SK-N-SH treated with all-trans-retinoic acid at 6 μM for 48 hours (cell line): Measurements from ENCODE around the gene FPGS.
A peak's percentile ranks its signal among the peaks of the same experiment; 100 is the strongest.

Source experiments
- ATAC-seq: fragments of 200-7000 bp; cut with Tn5 transposase; 3 replicates; pipeline ENCODE4 v1.9.1; 2020; ENCODE audit warnings: mild to moderate bottlenecking, moderate library complexity
- ARNTL ChIP-seq: fragments of 450-650 bp; formaldehyde crosslinking; IDR thresholded peaks from 2 replicates; pipeline ENCODE4 v1.5.0; 2020; ENCODE audit warnings: low read depth, mild to moderate bottlenecking, moderate library complexity, borderline replicate concordance
- BACH2 ChIP-seq: fragments of 250-450 bp; sonication (Bioruptor Pico); IDR thresholded peaks from 2 replicates; pipeline ENCODE4 v1.9.0; 2021; ENCODE audit warnings: mild to moderate bottlenecking, borderline replicate concordance
- CREB5 ChIP-seq: fragments of 250-450 bp; sonication (Bioruptor Pico); IDR thresholded peaks from 2 replicates; pipeline ENCODE4 v1.5.1; 2020; ENCODE audit warnings: low read depth, mild to moderate bottlenecking, moderate library complexity
- CSDC2 ChIP-seq: fragments of 250-450 bp; sonication (Bioruptor Pico); IDR thresholded peaks from 2 replicates; pipeline ENCODE4 v1.5.0; 2020; ENCODE audit warnings: mild to moderate bottlenecking, moderate library complexity
- CSRNP3 ChIP-seq: fragments of 250-450 bp; sonication (Bioruptor Pico); IDR thresholded peaks from 2 replicates; pipeline ENCODE4 v1.5.1; 2021; ENCODE audit warnings: mild to moderate bottlenecking, moderate library complexity
- GLIS3 ChIP-seq: fragments of 250-450 bp; sonication (Bioruptor Pico); IDR thresholded peaks from 2 replicates; pipeline ENCODE4 v1.5.0; 2020; ENCODE audit warnings: mild to moderate bottlenecking, moderate library complexity
- ISL1 ChIP-seq: fragments of 250-450 bp; sonication (Bioruptor Pico); IDR thresholded peaks from 2 replicates; pipeline ENCODE4 v2.1.2; 2022; ENCODE audit warnings: mild to moderate bottlenecking, moderate library complexity
- PATZ1 ChIP-seq: fragments of 250-450 bp; sonication (Bioruptor Pico); IDR thresholded peaks from 2 replicates; pipeline ENCODE4 v1.8.0; 2020; ENCODE audit warnings: mild to moderate bottlenecking, moderate library complexity, borderline replicate concordance
- RARB ChIP-seq: fragments of 250-450 bp; sonication (Bioruptor Pico); IDR thresholded peaks from 2 replicates; pipeline ENCODE4 v1.8.0; 2021; ENCODE audit warnings: mild to moderate bottlenecking, moderate library complexity
- TCF4 ChIP-seq: fragments of 250-450 bp; sonication (Bioruptor Pico); IDR thresholded peaks from 2 replicates; pipeline ENCODE4 v1.8.0; 2021; ENCODE audit warnings: mild to moderate bottlenecking, moderate library complexity, borderline replicate concordance
- TSHZ2 ChIP-seq: fragments of 250-450 bp; sonication (Bioruptor Pico); IDR thresholded peaks from 2 replicates; pipeline ENCODE4 v1.5.0; 2020; ENCODE audit warnings: mild to moderate bottlenecking, moderate library complexity
- ZC3H10 ChIP-seq: fragments of 250-450 bp; sonication (Bioruptor Pico); IDR thresholded peaks from 2 replicates; pipeline ENCODE4 v1.5.1; 2021; ENCODE audit warnings: mild to moderate bottlenecking, moderate library complexity
- ZFP3 ChIP-seq: fragments of 250-450 bp; sonication (Bioruptor Pico); IDR thresholded peaks from 2 replicates; pipeline ENCODE4 v1.5.0; 2020; ENCODE audit warnings: mild to moderate bottlenecking, moderate library complexity
- ZFP30 ChIP-seq: fragments of 450-650 bp; formaldehyde crosslinking; IDR thresholded peaks from 2 replicates; pipeline ENCODE4 v1.5.0; 2022; ENCODE audit warnings: mild to moderate bottlenecking, moderate library complexity
- ZNF565 ChIP-seq: fragments of 450-650 bp; formaldehyde crosslinking; conservative IDR thresholded peaks from 2 replicates; pipeline ENCODE4 v1.5.0; 2020; ENCODE audit warnings: low read depth, mild to moderate bottlenecking, moderate library complexity
- ZNF70 ChIP-seq: fragments of 450-650 bp; formaldehyde crosslinking; IDR thresholded peaks from 2 replicates; pipeline ENCODE4 v1.5.0; 2020; ENCODE audit warnings: mild to moderate bottlenecking, moderate library complexity
- ZNF8 ChIP-seq: fragments of 450-650 bp; formaldehyde crosslinking; IDR thresholded peaks from 2 replicates; pipeline ENCODE4 v1.5.0; 2020; ENCODE audit warnings: mild to moderate bottlenecking, moderate library complexity

FPGS gene

GRCh38 chr9:127846443-127847177 lies 43.9 kb downstream of the FPGS start:
- TF ChIP-seq ISL1 (CRISPR knock-in tag) (peak; percentile 15; the same call in 1 of the 2 replicates), ZNF70 (CRISPR knock-in tag) (no peak), ZFP3 (CRISPR knock-in tag) (no peak), CSRNP3 (no peak), BACH2 (CRISPR knock-in tag) (no peak), ZC3H10 (CRISPR knock-in tag) (no peak), ZNF565 (no peak), ZNF8 (CRISPR knock-in tag) (0 out of 2 replicates have a peak, but pooled peaks have one; percentile 16), RARB (CRISPR knock-in tag) (no peak), PATZ1 (CRISPR knock-in tag) (0 out of 2 replicates have a peak, but pooled peaks have one; percentile 55)
- peak; percentile 32; the same call in 1 of the 3 replicates for ATAC-seq

DNA sequence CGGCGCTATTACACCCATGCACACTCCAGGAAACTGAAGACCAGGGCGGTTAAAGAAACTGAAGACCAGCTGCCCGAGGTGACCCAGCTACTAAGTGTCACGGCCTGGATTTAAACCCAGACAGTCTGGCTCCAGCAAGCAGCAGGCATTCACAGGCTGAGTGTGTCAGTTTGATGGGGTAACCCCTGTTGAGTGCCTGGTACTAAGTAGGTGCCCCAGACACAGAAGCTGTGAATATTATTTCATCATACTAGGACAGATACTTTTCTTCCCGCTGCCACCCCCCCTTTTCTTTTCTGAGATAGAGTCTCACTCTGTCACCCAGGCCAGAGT lies 44.5 kb downstream of the FPGS start:
- peak; percentile 37; the same call in 2 of the 3 replicates for ATAC-seq
- TF ChIP-seq CREB5 (CRISPR knock-in tag): no peak

DNA sequence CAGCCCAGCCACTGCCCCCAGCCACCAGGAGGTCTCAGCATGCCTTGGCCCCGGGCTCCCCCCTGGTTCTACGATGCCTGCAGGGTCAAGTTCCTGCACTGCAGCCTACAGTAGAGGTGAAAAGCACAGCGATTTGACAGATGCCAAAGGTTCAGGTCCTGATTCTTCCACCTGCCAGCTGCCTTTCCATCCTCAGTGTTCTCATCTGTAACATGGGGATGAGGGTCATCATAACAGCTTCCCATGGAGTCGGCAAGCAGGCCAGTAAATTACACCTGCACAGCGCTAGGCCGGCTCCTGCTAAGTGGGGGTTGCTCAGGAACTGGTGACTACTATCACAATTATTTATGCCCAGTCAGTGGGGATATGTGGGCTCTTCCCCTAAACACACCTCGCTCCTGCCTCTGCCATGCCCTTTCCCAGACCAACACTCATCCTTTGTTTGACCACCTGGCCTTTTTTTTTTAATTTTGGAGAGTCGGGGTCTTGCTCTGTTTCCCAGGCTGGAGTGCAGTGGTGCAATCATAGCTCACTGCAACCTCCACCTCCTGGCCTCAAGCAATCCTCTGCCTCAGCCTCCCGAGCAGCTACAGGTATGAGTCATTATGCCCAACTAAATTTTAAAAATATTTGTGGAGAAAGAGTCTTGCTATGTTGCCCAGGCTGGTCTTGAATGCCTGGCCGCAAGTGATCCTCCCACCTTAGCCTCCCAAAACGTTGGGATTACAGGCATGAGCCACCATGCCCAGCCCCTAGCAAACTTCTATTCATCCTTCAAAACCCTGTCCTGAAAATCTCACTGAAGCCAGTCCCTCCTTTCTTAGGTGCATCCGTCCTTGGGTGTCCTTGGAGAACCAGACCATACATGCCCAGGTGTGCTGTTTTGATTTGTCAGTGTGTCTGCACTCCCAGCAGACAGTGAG lies 45.4 kb downstream of the FPGS start:
- no peak for ATAC-seq
- peak; percentile 98 for TF ChIP-seq ZFP3 (CRISPR knock-in tag)
- no peak for TF ChIP-seq ZC3H10 (CRISPR knock-in tag)

DNA sequence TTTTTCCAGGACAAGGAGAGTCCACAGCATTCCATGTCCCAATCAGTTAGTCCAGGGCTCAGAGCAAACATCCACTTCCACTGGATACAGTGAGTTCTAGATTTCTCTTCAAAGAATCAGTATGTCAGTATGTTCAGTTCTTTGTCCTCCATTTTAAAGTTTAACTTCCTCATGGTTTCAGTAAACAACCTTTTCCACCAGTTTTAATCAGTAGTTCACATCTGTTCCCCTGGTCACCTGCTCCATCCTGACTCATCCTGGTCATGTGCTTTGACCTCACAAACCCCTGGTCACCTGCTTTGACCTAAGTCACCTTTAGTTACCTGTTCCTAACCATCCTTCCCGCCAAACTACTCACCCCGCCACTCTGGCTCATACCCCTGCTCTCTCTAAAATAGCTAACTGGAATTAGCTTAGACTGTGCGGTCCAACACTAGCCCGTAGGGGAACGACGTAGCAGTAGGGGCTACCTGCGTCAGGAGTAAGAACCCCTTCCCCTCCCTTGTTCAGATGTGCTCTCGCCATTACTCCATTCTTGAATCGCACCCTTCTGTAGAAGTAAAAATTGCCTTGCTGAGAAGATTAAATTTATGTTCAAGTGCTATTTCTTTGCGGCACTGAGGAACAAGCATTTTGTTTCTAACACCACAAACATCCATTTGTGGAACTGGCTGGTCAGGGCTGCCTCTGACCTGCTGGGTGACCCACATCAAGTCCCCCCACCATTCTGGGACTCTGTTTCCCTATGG lies 46.2 kb downstream of the FPGS start:
- no peak for ATAC-seq
- TF ChIP-seq TCF4 (CRISPR knock-in tag) (no peak), PATZ1 (CRISPR knock-in tag) (no peak), CSRNP3 (no peak), CSDC2 (CRISPR knock-in tag) (no peak)

DNA sequence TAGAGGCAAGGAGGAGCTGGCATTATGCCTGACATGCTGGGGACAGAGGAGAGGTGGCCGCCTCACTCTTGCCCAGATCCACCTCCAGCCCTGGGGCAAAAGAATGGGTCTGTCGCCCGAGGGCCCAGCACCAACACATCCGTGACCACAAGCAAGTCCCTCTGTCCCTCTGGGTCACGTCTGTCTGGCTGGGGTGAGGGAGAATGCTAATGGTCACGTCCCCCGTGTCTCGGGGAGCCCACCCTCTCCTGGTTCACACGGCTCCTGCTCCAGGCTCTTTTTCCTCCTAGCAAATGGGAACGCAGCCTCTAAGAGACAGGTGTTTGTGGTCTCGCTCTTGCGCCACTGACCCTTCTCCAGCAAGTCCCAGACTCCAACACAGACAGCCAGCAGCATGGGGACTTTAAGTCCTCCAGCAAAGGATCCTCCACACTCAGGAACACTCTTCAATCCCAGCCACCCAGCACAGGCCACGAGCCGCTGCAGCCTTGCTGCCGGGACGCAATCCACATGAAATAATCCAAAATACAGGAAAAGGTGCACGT lies 47.7 kb downstream of the FPGS start:
- no peak for ATAC-seq
- TF ChIP-seq CREB5 (CRISPR knock-in tag): no peak
- TF ChIP-seq ZFP30: no peak
- TF ChIP-seq BACH2 (CRISPR knock-in tag): no peak
- TF ChIP-seq GLIS3: no peak
- no peak for TF ChIP-seq ZFP3 (CRISPR knock-in tag)
- no peak for TF ChIP-seq ZNF70 (CRISPR knock-in tag)
- TF ChIP-seq TSHZ2 (CRISPR knock-in tag): no peak
- TF ChIP-seq TCF4 (CRISPR knock-in tag): no peak
- TF ChIP-seq ISL1 (CRISPR knock-in tag): no peak
- no peak for TF ChIP-seq ARNTL (CRISPR knock-in tag)
